Raji (cell line): Measurements from ENCODE around the gene NFIA.

Source experiments
- POLR2A ChIP-seq: IDR thresholded peaks from 2 replicates; pipeline ENCODE4 v1.6.1; 2011; ENCODE audit warnings: low read depth, low read length, control low read depth; ENCODE audit not compliant: insufficient read depth

The NFIA gene

DNA sequence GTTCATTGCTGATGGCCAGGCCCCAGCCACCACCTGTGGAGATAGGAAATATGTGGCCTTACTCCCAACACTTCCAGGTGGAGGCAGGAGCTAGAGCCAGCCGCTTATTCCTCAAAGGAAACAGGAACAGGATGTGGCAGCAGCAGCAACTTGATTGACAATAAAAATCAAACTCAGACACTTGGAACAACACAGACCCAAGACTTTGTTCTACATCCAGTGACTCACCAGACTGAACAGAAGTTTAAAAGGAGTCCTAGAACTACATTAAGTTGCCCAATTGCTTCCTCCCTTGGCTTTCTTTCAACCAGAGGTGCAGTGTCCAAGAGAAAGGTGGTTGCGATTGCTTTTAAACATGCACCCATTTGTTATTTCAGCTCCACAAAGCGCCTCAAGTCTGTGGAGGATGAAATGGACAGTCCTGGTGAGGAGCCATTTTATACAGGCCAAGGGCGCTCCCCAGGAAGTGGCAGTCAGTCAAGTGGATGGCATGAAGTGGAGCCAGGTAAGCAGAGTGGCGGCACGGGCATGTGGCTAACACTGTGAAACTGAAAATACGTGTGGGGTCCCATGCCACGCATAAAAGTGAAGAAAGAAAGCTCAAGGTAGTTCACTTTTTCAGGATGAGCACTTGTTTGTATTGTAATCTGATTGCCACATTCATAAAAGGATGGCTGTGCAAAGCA lies 276.6 kb downstream of the NFIA start:
- no peak for TF ChIP-seq POLR2A

DNA sequence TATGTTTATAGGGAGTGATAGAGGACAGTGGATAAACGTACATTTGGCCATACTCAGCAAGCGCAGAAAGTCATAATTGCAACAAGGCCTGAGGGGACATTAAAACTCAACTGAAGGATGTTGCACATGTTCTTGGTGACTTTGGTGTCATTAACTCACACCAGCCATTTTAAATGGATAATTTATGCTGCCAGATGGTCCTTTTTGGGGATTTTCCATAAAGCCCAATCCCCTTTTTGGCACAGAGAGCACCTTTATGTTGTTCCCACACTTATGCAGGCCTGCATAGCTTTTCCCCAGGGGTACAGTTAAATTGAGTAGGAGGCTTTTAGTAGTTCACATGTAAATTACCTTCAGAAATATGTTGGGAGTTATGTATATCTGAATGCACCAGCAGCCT lies 279.6 kb downstream of the NFIA start:
- no peak for TF ChIP-seq POLR2A

- TF ChIP-seq POLR2A: no peak
Observed at GRCh38 chr1:61362351-61362750, 280.0 kb downstream of the NFIA start.

DNA sequence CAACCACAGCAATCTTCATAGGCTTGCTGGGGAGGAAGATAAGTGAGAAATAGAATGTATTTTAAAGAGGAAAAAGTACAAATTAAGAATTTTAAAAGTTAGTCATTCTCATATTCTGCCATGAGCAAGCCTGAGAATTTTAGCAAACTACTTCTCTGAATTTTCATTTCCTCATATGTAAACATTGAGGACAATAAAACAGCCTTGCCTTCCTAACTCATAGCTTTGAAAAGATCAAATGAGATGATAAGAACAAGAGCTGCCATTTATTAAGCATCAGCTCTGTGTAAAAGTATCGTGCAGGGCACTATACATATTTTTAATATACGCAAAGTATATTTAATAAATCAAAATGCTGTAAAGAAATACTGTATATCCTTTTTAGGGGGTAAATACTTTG lies 286.0 kb downstream of the NFIA start:
- TF ChIP-seq POLR2A: no peak

DNA sequence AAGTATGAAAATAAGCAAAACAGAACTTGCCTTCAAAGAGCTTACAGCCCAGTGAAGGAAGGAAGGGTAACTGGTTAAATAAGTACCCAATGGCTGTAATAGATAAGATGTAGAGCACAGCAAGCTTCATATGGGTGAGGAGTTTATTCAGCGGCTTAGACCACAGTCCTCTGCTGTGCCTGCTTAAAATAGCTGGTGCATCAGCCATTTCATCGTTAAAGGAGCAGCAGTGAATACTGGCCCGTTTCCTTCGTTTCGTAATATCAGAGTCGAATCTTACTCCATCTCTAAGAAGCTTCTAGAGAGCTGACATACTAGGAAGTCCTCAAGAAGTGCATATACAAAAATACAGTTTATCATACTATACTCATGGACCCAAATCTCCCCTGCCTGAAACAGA lies 286.5 kb downstream of the NFIA start:
- no peak for TF ChIP-seq POLR2A

DNA sequence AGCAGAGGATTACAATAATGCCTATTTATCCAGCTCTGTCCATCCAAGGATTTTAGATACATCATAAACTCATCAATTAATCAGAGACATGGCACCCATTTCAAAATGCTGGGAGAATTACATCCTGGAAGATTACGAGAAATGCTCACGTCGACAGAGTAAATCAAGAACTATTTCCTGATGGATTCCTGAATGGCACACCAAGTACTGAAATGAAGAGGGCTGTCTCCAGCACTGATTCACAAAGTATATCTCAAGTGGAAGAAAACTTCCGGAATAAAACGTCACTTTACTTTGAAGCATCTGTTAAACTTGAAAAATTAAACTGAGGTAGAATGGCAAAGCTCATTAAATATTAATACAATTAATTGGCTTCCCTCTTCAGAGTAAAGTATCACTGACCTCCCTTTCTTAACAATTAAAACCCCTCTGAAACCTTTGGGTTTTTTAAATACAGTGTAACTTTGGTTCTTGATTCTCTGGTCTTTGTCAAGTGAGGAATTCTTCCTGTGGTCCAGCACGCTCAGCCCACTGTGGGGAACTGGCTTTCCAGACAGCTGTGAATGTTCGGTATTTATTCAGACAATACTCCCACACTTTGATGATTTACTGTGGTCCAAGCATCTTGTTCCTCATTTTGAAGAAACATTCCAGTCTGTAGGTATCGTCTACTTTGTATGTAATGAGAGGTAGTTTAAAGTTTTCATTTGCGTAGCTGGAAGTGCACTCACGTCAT lies 288.0 kb downstream of the NFIA start:
- TF ChIP-seq POLR2A: no peak

- no peak for TF ChIP-seq POLR2A
Observed at GRCh38 chr1:61370913-61371279, 288.5 kb downstream of the NFIA start.

DNA sequence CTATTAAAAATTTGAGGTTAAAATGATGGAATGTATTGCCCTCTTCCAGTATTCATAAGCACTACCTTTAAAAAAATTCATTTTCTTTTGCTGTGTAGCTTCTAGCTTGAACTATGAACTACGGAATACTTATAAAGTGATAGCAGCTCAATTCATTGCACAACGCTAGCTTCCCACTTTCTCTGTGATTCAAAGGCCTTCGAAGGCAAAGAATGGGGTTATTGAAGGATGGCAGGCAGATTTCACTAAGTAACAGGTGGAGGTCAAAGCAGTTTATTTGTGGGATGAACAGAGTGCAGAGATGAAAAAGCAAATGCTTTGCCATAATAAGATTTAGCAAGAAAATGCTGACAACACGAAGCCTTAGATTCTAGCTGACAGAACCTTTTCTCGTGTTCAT lies 290.6 kb downstream of the NFIA start:
- TF ChIP-seq POLR2A: no peak

DNA sequence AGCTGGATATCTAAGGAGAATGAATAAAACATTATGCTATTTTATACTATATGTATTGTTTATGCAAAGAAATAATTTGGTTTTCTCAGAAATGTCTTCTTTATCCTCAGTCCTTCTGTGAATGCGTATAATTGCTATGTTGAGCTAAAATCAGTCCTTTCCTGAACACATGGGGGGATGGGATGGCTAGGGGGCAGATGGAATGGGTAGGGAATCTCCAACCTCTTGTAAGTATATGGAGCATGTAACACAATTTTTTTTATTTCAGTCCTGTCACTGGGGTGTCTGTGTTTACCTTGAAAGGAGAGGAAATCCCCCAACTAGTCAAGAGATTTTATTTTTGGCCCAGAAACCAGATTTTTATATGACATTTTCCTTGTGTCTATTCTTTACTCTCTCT lies 291.8 kb downstream of the NFIA start:
- TF ChIP-seq POLR2A: no peak

DNA sequence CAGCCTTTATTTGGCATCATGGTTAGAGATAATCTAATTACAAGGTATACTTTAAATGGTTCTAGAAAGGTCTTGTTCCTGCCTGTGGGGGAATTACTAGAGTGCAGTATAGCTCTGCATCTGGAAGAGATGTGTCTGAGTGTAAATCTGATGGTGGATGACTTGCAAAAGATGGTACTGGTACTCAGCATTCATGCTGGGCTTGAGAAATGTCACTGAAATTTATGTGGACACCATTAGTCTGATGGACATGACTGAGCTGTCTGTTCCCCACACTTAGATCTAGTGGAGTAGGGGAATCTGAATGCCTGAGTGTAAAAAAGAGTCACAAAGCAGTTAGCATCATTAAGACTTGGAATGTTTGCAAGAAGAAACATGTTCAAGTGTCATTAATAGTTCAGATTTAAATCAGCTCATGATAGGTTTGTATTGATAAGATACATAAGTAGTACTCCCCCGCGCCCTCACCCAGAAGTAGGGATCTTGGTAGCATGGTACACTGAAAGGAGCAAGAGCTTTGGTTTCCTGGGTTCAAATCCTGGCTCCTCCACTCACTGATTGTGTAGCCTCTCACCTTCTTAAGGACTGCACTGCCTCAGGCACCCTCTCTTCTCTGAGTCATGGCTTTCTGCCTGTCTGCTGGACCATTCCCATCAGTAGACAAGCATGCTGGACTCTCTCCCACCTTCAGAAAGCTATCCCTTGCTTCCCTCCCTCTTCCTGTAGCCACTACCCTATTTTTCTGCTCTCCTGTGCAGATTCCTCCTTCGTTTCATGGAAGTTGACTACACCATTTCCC lies 292.9 kb downstream of the NFIA start:
- no peak for TF ChIP-seq POLR2A

DNA sequence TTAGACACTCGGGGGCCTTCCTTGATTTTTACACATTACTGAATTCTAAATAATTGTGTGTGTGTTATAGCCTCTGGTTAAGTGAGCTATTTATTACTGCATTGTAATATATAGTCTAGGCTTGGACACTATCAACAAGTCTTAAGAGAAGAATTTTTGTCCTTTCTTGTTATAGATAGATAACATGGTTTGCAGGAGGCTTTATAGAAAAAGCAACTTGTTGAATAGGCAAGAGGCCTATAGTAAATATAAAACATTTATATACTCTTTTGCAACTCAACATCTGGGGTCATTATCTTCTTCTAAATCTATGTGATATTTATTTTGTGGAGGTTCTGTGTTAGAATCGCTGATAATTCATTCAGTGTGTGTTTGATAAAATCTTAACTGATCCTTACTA lies 293.8 kb downstream of the NFIA start:
- no peak for TF ChIP-seq POLR2A

DNA sequence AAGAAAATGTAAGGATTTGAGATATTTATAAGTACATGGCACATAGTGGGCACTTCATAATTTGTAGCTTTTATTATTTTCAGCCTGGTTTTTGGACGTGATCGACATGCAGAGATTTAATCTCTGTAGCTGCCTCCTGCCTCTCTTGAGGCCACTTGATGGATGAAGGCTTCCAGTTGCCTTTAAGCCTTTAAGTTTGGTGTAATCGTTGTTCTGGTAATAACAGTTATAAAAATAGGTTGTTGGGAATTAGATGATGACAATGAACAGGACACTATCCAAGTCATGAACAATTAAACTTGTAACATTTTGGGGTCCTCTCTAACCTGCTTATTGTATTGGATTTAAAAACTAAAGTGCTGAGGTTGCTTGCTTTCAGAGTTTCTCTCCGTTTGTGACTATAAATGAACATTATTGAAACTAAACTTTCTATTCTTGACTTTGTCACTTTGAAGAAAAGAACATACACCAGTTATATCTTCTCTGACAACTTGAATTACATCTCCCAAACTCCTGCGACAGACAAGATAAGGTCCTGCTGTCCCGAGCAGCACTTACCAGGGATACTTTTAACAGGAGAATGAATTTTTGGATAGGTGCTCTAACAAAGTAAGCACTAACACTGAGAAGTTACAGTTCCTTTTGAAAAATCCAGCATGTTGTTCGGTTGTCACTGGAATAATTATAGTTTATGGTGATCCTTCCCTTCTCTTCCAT lies 295.0 kb downstream of the NFIA start:
- TF ChIP-seq POLR2A: no peak

GRCh38 chr1:61378494-61379180 lies 296.3 kb downstream of the NFIA start:
- TF ChIP-seq POLR2A: no peak

GRCh38 chr1:61379693-61380092 lies 297.3 kb downstream of the NFIA start:
- no peak for TF ChIP-seq POLR2A

DNA sequence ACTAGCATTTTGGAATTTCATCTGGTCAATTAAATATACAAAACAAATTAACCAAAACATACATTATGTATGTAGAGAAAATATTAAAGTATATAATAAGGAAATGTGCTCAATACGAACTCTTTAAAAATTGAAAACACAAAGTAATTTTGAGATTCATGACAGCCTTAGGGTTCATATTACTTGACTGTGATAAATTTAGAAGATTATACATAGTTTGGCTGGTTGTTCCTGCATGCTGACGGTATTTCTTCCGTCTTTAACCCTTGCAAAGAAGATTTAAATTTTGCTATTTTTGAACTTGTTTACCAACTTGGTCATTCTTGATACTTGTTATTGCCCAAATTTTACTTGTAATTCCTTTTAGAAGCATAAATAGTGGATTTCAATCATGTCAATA lies 298.2 kb downstream of the NFIA start:
- TF ChIP-seq POLR2A: no peak

DNA sequence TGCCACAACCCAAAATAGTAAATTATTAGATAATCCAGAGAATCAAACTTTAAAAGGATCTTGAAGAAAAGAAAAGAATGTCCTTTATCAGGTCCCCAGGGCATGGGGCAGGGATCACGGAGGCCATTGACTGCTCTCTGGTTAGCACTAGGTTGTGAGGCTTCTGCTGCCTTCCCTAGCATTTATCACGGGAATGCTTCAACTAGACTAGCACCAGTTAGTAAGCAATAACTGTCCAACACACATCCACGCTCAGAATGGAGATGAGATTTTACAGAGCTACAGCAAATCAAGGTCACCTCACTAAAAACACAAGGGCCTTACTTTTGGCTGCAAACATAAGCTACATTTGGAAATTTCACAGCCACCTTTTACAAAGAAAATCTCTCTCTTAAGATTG lies 304.0 kb downstream of the NFIA start:
- no peak for TF ChIP-seq POLR2A

DNA sequence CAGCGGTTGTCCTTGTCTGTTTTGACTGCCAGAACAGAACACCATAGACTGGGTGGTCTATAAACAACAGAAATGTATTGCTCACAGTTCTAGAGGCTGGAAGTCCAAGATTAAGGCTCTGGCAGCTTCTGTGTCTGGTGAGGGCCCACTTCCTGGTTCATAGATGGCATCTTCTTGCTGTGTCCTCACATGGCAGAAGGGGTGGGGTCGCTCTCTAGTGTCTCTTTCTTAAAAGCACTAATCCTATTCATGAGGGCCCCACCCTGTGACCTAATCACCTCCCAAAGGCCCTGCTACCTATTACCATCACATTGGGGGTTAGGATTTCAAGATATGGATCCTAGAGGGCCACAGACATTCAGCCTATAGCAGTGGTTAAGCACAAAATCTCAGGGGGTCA lies 304.4 kb downstream of the NFIA start:
- TF ChIP-seq POLR2A: no peak
